ENCODE results near the gene FAM222B. TPM values are rescaled to one million over a fixed set of nuclear protein-coding genes. Genes with fewer than 3 reads are reported as not detected.
A peak's percentile ranks its signal among the peaks of the same experiment; 100 is the strongest.
"Not testable (repeated sequence)": the region's sequence is repeated elsewhere in the genome, so short reads cannot be mapped to it uniquely, and the experiment has no call there.

Gene FAM222B
- total and polyA plus RNA-seq, 8 donors, result 16.5 to 25.4 (median 19.6) TPM

DNA sequence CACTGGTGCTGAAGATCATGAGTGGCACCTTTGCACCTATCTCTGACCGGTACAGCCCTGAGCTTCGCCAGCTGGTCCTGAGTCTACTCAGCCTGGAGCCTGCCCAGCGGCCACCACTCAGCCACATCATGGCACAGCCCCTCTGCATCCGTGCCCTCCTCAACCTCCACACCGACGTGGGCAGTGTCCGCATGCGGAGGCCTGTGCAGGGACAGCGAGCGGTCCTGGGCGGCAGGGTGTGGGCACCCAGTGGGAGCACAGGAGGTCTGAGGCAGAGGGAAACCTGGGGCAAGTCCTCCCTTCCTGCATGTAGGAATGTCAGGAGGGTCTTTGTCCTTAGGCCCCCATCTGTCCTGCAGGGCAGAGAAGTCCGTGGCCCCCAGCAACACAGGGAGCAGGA, 105.3 kb downstream of the FAM222B start:
- H3K4me1 ChIP-seq, result peaks cover 0 to 10% of the 10 kb centered on the region in 2 donors
- intact Hi-C loops (cut with DNase I), result no loop called here
- H3K9me3 ChIP-seq, result no peaks in the 10 kb centered on the region
- TF ChIP-seq CTCF (IDR thresholded peaks at IDR 0.05), result no peak
- no peaks in the 10 kb centered on the region for H3K27me3 ChIP-seq
- H3K27ac ChIP-seq, result no peak overlapping the region
- H3K4me3 ChIP-seq, result no peak overlapping the region
- H3K36me3 ChIP-seq, result peaks cover 0 to 4% of the 10 kb centered on the region in 2 donors
- DNase-seq (no peak), ATAC-seq (no peak)

DNA sequence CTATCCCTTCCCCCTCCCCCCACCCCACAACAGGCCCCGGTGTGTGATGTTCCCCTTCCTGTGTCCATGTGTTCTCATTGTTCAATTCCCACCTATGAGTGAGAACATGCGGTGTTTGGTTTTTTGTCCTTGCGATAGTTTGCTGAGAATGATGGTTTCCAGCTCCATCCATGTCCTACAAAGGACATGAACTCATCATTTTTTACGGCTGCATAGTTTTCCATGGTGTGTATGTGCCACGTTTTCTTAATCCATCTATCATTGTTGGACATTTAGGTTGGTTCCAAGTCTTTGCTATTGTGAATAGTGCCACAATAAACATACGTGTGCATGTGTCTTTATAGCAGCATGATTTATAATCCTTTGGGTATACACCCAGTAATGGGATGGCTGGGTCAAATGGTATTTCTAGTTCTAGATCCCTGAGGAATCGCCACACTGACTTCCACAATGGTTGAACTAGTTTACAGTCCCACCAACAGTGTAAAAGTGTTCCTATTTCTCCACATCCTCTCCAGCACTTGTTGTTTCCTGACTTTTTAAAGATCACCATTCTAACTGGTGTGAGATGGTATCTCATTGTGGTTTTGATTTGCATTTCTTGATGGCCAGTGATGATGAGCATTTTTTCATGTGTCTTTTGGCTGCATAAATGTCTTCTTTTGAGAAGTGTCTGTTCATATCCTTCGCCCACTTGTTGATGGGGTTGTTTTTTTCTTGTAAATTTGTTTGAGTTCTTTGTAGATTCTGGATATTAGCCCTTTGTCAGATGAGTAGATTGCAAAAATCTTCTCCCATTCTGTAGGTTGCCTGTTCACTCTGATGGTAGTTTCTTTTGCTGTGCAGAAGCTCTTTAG, 106.4 kb downstream of the FAM222B start:
- H3K4me1 ChIP-seq; ATAC-seq; H3K36me3 ChIP-seq; H3K9me3 ChIP-seq; H3K27me3 ChIP-seq; intact Hi-C loops (cut with DNase I); H3K27ac ChIP-seq; H3K4me3 ChIP-seq; DNase-seq: not testable (repeated sequence)

DNA sequence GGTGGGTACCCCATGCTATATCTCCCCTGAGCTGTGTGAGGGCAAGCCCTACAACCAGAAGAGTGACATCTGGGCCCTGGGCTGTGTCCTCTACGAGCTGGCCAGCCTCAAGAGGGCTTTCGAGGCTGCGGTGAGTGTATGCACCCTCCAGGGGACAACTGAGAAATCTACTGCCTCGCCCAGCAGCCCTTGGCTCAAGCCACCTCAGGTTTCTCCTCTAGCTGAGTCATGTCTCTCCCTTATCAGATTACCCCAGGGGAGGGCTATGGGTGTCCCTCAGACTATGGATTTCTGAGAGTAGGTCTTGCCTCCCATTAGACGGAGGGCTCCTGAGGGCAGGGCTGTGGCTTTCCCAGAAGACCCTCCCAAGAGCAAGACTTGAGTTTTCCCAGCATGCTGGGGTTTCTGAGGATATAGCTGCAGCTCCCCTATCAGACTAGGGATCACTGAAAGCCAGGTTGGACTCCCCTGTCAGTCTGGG, 107.3 kb downstream of the FAM222B start:
- no peak for TF ChIP-seq CTCF (IDR thresholded peaks at IDR 0.05)
- peak; percentile 67 for ATAC-seq
- Histone ChIP-seq H3K36me3 (peaks cover 0 to 4% of the 10 kb centered on the region in 2 donors), H3K4me1 (no peaks in the 10 kb centered on the region), H3K9me3 (no peaks in the 10 kb centered on the region), H3K4me3 (no peak overlapping the region), H3K27ac (no peak overlapping the region), H3K27me3 (no peaks in the 10 kb centered on the region)
- no peak for DNase-seq
- intact Hi-C loops (cut with DNase I), result no loop called here

DNA sequence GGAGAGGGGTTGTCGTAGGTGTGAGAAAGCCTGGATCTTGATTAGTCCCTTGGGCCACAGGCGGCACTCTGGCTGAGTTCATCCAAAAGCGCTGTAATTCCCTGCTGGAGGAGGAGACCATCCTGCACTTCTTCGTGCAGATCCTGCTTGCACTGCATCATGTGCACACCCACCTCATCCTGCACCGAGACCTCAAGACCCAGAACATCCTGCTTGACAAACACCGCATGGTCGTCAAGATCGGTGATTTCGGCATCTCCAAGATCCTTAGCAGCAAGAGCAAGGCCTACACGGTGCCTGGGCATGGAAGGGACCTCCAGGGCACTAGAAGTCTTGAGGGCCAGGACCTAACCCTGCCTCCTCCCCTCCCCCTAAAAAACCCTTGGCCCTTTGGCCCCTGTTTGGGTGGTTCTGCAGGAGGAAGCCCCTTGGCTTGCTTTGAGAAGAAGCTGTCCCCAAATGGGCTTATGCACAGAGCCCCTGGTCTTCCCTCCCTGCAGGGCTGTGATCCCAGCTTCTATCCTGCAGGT, 107.8 kb downstream of the FAM222B start:
- ATAC-seq (no peak), DNase-seq (no peak)
- Histone ChIP-seq H3K9me3 (no peaks in the 10 kb centered on the region), H3K4me1 (peaks cover 0 to 2% of the 10 kb centered on the region in 2 donors), H3K27ac (no peak overlapping the region), H3K27me3 (no peaks in the 10 kb centered on the region), H3K36me3 (peaks cover 0 to 4% of the 10 kb centered on the region in 2 donors), H3K4me3 (no peak overlapping the region)
- intact Hi-C loops (cut with DNase I), result no loop called here
- no peak for TF ChIP-seq CTCF (IDR thresholded peaks at IDR 0.05)

GRCh38 chr17:28733346-28733745, 109.2 kb downstream of the FAM222B start:
- Histone ChIP-seq H3K4me1 (peaks cover 0 to 11% of the 10 kb centered on the region in 2 donors), H3K27ac (no peak overlapping the region), H3K4me3 (no peak overlapping the region), H3K9me3 (no peaks in the 10 kb centered on the region), H3K27me3 (no peaks in the 10 kb centered on the region), H3K36me3 (peaks cover 0 to 4% of the 10 kb centered on the region in 2 donors)
- DNase-seq (no peak), ATAC-seq (no peak)
- no peak for TF ChIP-seq CTCF (IDR thresholded peaks at IDR 0.05)
- intact Hi-C loops (cut with DNase I), result no loop called here
